A549 (cell line): ENCODE data around the gene TUBA4B. TPM values are rescaled to one million over a fixed set of nuclear protein-coding genes. Genes with fewer than 3 reads are reported as not detected.

ENCODE experiments used
- ATAC-seq, 2 experiments: fragments of 200-7000 bp in 1 of 2; fragments of >200 bp in 1 of 2; cut with Nextera tagmentation in 1 of 2; cut with Tn5 transposase in 1 of 2; 3 replicates each; pipeline versions ENCODE4 v1.8.0 to v1.9.1; 2018 to 2020; ENCODE audit warnings: mild to moderate bottlenecking in 1 of 2, moderate library complexity in 1 of 2
- CTCF ChIA-PET: fragments of 300-600 bp; sonication (Branson Sonifier 250); formaldehyde crosslinking; extraction: SDS; loops from one replicate; lab custom pipeline; 2021; ENCODE audit warnings: antibody characterized with exemption, inconsistent platforms; lab: Yijun Ruan, JAX
- POLR2A ChIA-PET: fragments of 350-600 bp; formaldehyde crosslinking; extraction: SDS; loops from one replicate; lab custom pipeline; 2021; ENCODE audit warnings: antibody characterized with exemption, inconsistent platforms; lab: Yijun Ruan, JAX
- DNase-seq, 2 experiments: peaks; one replicate each; pipeline versions ENCODE4 v3.0.0 to v3.0.0-alpha.2; 2011 to 2016; ENCODE audit warnings: low read depth in 1 of 2, low spot score in 1 of 2
- FAIRE-seq: peaks from 2 replicates; lab custom pipeline; 2011; peaks lifted over from hg19 to GRCh38; lab: Jason Lieb, UNC
- H3K27ac ChIP-seq, 2 experiments: fragments of >200 bp; sonication (Bioruptor Twin); formaldehyde crosslinking; 3 replicates each; pipeline ENCODE4 v1.5.1; 2016 to 2017
- H3K4me1 ChIP-seq: fragments of >200 bp; sonication (Bioruptor Twin); formaldehyde crosslinking; 3 replicates; pipeline ENCODE4 v1.6.1; 2016
- H3K4me2 ChIP-seq: fragments of >200 bp; sonication (Bioruptor Twin); formaldehyde crosslinking; 3 replicates; pipeline ENCODE4 v1.6.1; 2016
- H3K4me3 ChIP-seq: fragments of >200 bp; sonication (Bioruptor Twin); formaldehyde crosslinking; 3 replicates; pipeline ENCODE4 v1.5.1; 2016
- H3K9me3 ChIP-seq: fragments of >200 bp; sonication (Bioruptor Twin); formaldehyde crosslinking; 3 replicates; pipeline ENCODE4 v1.6.1; 2016
- BHLHE40 ChIP-seq: IDR thresholded peaks from 2 replicates; pipeline ENCODE4 v1.6.1; 2012; ENCODE audit warnings: low read depth, low read length, inconsistent platforms
- CHD2 ChIP-seq: fragments of 150-350 bp; IDR thresholded peaks from 2 replicates; pipeline ENCODE4 v1.6.1; 2014; ENCODE audit warnings: low read length; ENCODE audit not compliant: partially characterized antibody
- EHF ChIP-seq: fragments of 250-450 bp; sonication (Bioruptor Pico); IDR thresholded peaks from 2 replicates; pipeline ENCODE4 v1.5.0; 2020; ENCODE audit warnings: mild to moderate bottlenecking
- ESRRA ChIP-seq: fragments of 150-350 bp; IDR thresholded peaks from 2 replicates; pipeline ENCODE4 v1.6.1; 2014; ENCODE audit warnings: mild to moderate bottlenecking, low read length, borderline replicate concordance
- FOSB ChIP-seq: fragments of 250-450 bp; sonication (Bioruptor Pico); IDR thresholded peaks from 2 replicates; pipeline ENCODE4 v1.5.0; 2020; ENCODE audit warnings: mild to moderate bottlenecking, moderate library complexity
- GATA3 ChIP-seq: IDR thresholded peaks from 2 replicates; pipeline ENCODE4 v1.6.1; 2012; ENCODE audit warnings: borderline replicate concordance
- HOXA7 ChIP-seq: fragments of 250-450 bp; sonication (Bioruptor Pico); IDR thresholded peaks from 2 replicates; pipeline ENCODE4 v1.5.0; 2020; ENCODE audit warnings: mild to moderate bottlenecking, moderate library complexity
- JUN ChIP-seq, 2 experiments: fragments of >200 bp; sonication (Bioruptor Twin); formaldehyde crosslinking; IDR thresholded peaks; 2 replicates in 1 of 2; 3 replicates in 1 of 2; pipeline ENCODE4 v1.6.1; 2016 to 2017
- KDM1A ChIP-seq: fragments of 200-600 bp; sonication (generic); IDR thresholded peaks from 2 replicates; pipeline ENCODE4 v1.6.1; 2016; ENCODE audit warnings: low read depth, mild to moderate bottlenecking
- NR3C1 ChIP-seq: fragments of >200 bp; sonication (Bioruptor Twin); formaldehyde crosslinking; IDR thresholded peaks from 3 replicates; pipeline ENCODE4 v1.6.1; 2017
- PHF8 ChIP-seq: fragments of 200-600 bp; sonication (generic); IDR thresholded peaks from 2 replicates; pipeline ENCODE4 v1.6.1; 2016; ENCODE audit warnings: low read depth, mild to moderate bottlenecking, antibody characterized with exemption, moderate library complexity, borderline replicate concordance
- POLR2A ChIP-seq: IDR thresholded peaks from 2 replicates; pipeline ENCODE4 v1.6.1; 2012; ENCODE audit warnings: mild to moderate bottlenecking, low read length
- RARB ChIP-seq: fragments of 250-450 bp; sonication (Bioruptor Pico); IDR thresholded peaks from 2 replicates; pipeline ENCODE4 v1.8.0; 2021; ENCODE audit warnings: mild to moderate bottlenecking, moderate library complexity
- RFX5 ChIP-seq: fragments of 450-650 bp; IDR thresholded peaks from 2 replicates; pipeline ENCODE4 v1.7.1; 2014; ENCODE audit warnings: antibody characterized with exemption, mild to moderate bottlenecking, moderate library complexity
- RNF2 ChIP-seq: fragments of 200-600 bp; sonication (generic); IDR thresholded peaks from 2 replicates; pipeline ENCODE4 v1.6.1; 2016; ENCODE audit warnings: low read depth, mild to moderate bottlenecking, antibody characterized with exemption, moderate library complexity, borderline replicate concordance
- SMC3 ChIP-seq: fragments of >200 bp; sonication (Bioruptor Twin); formaldehyde crosslinking; IDR thresholded peaks from 3 replicates; pipeline ENCODE4 v1.6.1; 2018; ENCODE audit warnings: inconsistent platforms
- TP53 ChIP-seq: fragments of 250-450 bp; sonication (Bioruptor Pico); IDR thresholded peaks from 2 replicates; pipeline ENCODE4 v1.5.0; 2021; ENCODE audit warnings: mild to moderate bottlenecking, moderate library complexity
- ZNF302 ChIP-seq: fragments of 250-450 bp; sonication (Bioruptor Pico); IDR thresholded peaks from 2 replicates; pipeline ENCODE4 v1.9.0; 2021; ENCODE audit warnings: inconsistent platforms, mild to moderate bottlenecking, moderate library complexity
- WGBS: methylation state at CpG from one replicate; pipeline ENCODE4 v1.1.6; 2017; ENCODE audit errors: missing lambda C conversion rate; 5-methylcytosine and 5-hydroxymethylcytosine counted together
- polyA plus RNA-seq, 4 experiments: library from polyadenylated mRNA; depleted of rRNA in 3 of 4; stranded (reverse); fragments of >200 nt; fragmentation: RNase III in 1 of 4; extraction: RNeasy Plus Mini Kit Qiagen cat#74134 plus additional on column Dnase treatment in 1 of 4; gene quantifications; 2 replicates in 3 of 4; 3 replicates in 1 of 4; pipeline ENCODE4 v1.2.3, GENCODE V29; 2011 to 2017
- TF ChIP-seq, protein P1 (sequence below): IDR thresholded peaks from 2 replicates; pipeline ENCODE4 v1.6.1; 2012
- TF ChIP-seq, protein P2 (sequence below): fragments of >200 bp; sonication (Bioruptor Twin); formaldehyde crosslinking; IDR thresholded peaks from 3 replicates; pipeline ENCODE4 v1.6.1; 2016
- TF ChIP-seq, protein P3 (sequence below): IDR thresholded peaks from 2 replicates; pipeline ENCODE4 v1.6.1; 2012

TUBA4B gene
- polyA plus RNA-seq, 2 of the 4 experiments (the other 2 are of a cell fraction) = 0.71 to 0.94 TPM

DNA sequence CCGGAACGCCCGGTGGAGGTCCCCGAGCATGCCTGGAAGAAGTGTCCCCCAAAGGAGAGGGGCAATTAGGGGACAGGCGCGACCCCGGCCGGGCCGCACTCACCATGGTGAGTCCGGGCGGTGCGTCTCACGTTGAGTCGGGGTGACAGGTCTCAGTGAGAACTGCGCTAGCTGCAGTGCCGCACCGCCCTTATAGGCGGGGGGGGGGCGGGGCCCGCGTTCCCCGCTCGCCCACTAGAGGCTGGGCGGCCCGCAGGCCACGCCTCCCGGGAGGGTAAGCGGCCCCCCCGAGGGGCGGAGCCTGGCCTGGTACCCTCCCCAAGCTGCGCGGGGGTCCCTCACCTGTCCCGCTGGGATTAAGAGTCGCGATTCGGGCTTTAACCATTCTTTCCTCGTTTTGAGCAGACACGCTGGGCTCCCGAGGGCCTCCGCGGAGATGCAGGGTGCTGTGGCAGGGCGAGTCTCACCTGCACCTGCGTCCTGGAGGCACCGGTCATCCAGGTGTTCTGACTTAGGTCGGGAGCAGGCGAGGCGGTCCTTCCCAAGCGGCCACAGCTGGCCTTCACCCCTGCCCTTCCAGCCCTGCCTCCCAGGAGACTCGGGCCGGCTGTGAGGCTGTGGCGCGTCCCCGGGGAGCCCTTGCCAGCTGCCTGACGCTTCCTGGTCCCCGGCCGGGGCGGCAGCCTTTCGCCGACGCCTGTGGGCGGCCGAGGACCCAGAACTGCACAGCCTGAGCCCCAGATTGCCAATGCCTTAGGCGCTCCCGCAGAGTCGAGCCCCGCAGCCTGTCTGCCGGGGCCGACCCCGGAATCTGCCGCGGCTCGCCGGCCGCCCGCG lies 928 bp downstream of the TUBA4B start, which contains the start of gene TUBA4A:
Gene TUBA4A (minus strand): TSS at position 166 of the 837 bp plus-strand sequence. CDS start 60 bp downstream, at position 106.
- ATAC-seq = peak; percentile 62 to 82
- H3K27ac ChIP-seq = peak within 1 kb of the TSS; percentile 90
- DNase-seq = peak; percentile 81 to 83
- ChIA-PET POLR2A (interaction anchor here (0.8 to 4.5 kb wide), 8 partner anchors 9 to 77 kb away, joined by 3 to 65 read pairs (median 6); partner anchors contain the start of genes ANKZF1, ATG9A, CNPPD1 and DNAJB2), CTCF (interaction anchor here (0.9 to 12.6 kb wide), 8 partner anchors 9 to 256 kb away, joined by 3 to 241 read pairs (median 6); partner anchors contain the start of genes ANKZF1, ATG9A, DNAJB2 and GLB1L)
- 2% methylated on average over 7 of the region's 76 CpGs for WGBS
- no peak for FAIRE-seq
- TF ChIP-seq RFX5 (no peak), SMC3 (peak; percentile 17; the same call in 1 of the 3 replicates), NR3C1 (no peak), ZNF302 (no peak), PHF8 (peak; percentile 44; the same call in 1 of the 2 replicates), JUN (IDR thresholded peaks at IDR 0.05) (peak; percentile 60 to 81; a peak in 3 of 5 replicates), RNF2 (0 out of 2 replicates have a peak, but pooled peaks have one; percentile 50), HOXA7 (CRISPR knock-in tag) (no peak), POLR2A (peak; percentile 99), RARB (0 out of 2 replicates have a peak, but pooled peaks have one; percentile 55), GATA3 (0 out of 2 replicates have a peak, but pooled peaks have one; percentile 17)
- TF ChIP-seq, protein P1, sequence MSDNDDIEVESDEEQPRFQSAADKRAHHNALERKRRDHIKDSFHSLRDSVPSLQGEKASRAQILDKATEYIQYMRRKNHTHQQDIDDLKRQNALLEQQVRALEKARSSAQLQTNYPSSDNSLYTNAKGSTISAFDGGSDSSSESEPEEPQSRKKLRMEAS = peak; percentile 10; the same call in 1 of the 2 replicates
- TF ChIP-seq, protein P2, sequence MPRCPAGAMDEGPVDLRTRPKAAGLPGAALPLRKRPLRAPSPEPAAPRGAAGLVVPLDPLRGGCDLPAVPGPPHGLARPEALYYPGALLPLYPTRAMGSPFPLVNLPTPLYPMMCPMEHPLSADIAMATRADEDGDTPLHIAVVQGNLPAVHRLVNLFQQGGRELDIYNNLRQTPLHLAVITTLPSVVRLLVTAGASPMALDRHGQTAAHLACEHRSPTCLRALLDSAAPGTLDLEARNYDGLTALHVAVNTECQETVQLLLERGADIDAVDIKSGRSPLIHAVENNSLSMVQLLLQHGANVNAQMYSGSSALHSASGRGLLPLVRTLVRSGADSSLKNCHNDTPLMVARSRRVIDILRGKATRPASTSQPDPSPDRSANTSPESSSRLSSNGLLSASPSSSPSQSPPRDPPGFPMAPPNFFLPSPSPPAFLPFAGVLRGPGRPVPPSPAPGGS = peak; percentile 92
- peaks cover 37% of the 10 kb centered on the region for H3K4me1 ChIP-seq
- peak within 1 kb of the TSS; percentile 71 for H3K4me3 ChIP-seq
- H3K9me3 ChIP-seq = no peaks in the 10 kb centered on the region
- peak within 1 kb of the TSS; percentile 96 for H3K4me2 ChIP-seq

DNA sequence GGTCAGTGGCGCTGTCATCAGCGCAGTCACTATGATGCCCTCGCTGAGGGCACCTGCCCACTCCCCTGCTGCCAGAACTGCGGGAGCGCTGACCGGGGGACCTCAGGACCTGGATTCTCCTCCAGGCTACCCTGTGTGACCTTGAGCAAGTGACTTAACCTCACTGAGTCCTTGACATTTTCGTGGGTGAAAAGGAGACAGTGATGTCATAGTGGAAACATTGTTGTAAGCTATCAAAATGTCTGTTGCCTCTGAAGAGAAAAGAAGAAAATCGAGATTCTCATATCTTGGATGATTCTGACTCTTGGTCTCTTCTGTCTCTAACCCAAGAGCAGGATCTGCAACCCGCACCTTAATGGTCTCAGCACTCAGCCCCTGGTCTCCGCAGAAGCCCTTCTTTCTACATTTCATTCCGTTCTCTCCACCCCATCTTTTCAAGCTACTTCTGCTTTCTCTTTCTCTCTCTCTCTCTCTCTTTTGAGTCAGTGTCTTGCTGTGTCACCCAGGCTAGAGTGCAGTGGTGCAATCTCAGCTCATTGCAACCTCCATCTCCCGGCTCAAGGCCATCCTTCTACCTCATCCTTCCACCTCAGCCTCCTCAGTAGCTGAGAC lies 1.7 kb downstream of the TUBA4B start:
- ChIA-PET CTCF (interaction anchor here (1.3 to 12.6 kb wide), 7 partner anchors 8 to 40 kb away, joined by 3 to 241 read pairs (median 6); partner anchors contain the start of genes ANKZF1, ATG9A, DNAJB2 and GLB1L), POLR2A (interaction anchor here (0.9 to 4.5 kb wide), 3 partner anchors 19 to 40 kb away, joined by 5 to 65 read pairs (median 51); partner anchors contain the start of gene DNAJB2)
- no peak for TF ChIP-seq EHF (CRISPR knock-in tag)
- no peak for TF ChIP-seq ESRRA
- no peak for TF ChIP-seq TP53
- TF ChIP-seq FOSB (CRISPR knock-in tag) = no peak
- 0 out of 2 replicates have a peak, but pooled peaks have one; percentile 15 for TF ChIP-seq RNF2
- TF ChIP-seq, protein P3, sequence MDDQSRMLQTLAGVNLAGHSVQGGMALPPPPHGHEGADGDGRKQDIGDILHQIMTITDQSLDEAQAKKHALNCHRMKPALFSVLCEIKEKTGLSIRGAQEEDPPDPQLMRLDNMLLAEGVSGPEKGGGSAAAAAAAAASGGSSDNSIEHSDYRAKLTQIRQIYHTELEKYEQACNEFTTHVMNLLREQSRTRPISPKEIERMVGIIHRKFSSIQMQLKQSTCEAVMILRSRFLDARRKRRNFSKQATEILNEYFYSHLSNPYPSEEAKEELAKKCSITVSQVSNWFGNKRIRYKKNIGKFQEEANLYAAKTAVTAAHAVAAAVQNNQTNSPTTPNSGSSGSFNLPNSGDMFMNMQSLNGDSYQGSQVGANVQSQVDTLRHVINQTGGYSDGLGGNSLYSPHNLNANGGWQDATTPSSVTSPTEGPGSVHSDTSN = no peak
- no peak for TF ChIP-seq KDM1A
- TF ChIP-seq CHD2 = no peak
- no peak for TF ChIP-seq BHLHE40
- no peaks in the 10 kb centered on the region for H3K9me3 ChIP-seq
- peak overlapping the region; percentile 96 for H3K4me2 ChIP-seq
- H3K4me1 ChIP-seq = peaks cover 32% of the 10 kb centered on the region
- no peak for FAIRE-seq
- peak; percentile 5 to 17; a peak in 4 of 6 replicates for ATAC-seq
- no peak for DNase-seq
- 48% methylated on average over 9 of the region's 12 CpGs for WGBS
- H3K27ac ChIP-seq = peak overlapping the region; percentile 73 to 90
- H3K4me3 ChIP-seq = peak overlapping the region; percentile 71
